IPS DF 6.9 (cell line): ENCODE data around the gene RPL32.

Source experiments
- DNase-seq: peaks from one replicate; pipeline ENCODE4 v3.0.0-alpha.2; 2013; ENCODE audit warnings: low read depth, low spot score
- H3K27ac ChIP-seq: one replicate; pipeline ENCODE4 v1.5.1; 2013; ENCODE audit warnings: low read length, control low read depth
- H3K27me3 ChIP-seq: 2 replicates; pipeline ENCODE4 v1.6.1; 2013; ENCODE audit warnings: mild to moderate bottlenecking, low read length; ENCODE audit not compliant: control insufficient read depth, insufficient read depth
- H3K36me3 ChIP-seq: 2 replicates; pipeline ENCODE4 v1.6.1; 2013; ENCODE audit warnings: low read length; ENCODE audit not compliant: control insufficient read depth, insufficient read depth
- H3K4me1 ChIP-seq: 2 replicates; pipeline ENCODE4 v1.6.1; 2013; ENCODE audit warnings: low read length; ENCODE audit not compliant: control insufficient read depth, insufficient read depth
- H3K4me3 ChIP-seq: 2 replicates; pipeline ENCODE4 v1.5.1; 2013; ENCODE audit warnings: mild to moderate bottlenecking, low read length
- H3K9me3 ChIP-seq: 2 replicates; pipeline ENCODE4 v1.6.1; 2013; ENCODE audit warnings: low read length, inconsistent platforms; ENCODE audit not compliant: control insufficient read depth, insufficient read depth
- WGBS: extraction: QIAGEN DNeasy Blood & Tissue Kit; methylation state at CpG from one replicate; pipeline ENCODE4 v1.1.7; 2013; ENCODE audit warnings: mixed read lengths, missing lambda C conversion rate; ENCODE audit not compliant: insufficient read length, insufficient coverage; 5-methylcytosine and 5-hydroxymethylcytosine counted together

RPL32 gene

DNA sequence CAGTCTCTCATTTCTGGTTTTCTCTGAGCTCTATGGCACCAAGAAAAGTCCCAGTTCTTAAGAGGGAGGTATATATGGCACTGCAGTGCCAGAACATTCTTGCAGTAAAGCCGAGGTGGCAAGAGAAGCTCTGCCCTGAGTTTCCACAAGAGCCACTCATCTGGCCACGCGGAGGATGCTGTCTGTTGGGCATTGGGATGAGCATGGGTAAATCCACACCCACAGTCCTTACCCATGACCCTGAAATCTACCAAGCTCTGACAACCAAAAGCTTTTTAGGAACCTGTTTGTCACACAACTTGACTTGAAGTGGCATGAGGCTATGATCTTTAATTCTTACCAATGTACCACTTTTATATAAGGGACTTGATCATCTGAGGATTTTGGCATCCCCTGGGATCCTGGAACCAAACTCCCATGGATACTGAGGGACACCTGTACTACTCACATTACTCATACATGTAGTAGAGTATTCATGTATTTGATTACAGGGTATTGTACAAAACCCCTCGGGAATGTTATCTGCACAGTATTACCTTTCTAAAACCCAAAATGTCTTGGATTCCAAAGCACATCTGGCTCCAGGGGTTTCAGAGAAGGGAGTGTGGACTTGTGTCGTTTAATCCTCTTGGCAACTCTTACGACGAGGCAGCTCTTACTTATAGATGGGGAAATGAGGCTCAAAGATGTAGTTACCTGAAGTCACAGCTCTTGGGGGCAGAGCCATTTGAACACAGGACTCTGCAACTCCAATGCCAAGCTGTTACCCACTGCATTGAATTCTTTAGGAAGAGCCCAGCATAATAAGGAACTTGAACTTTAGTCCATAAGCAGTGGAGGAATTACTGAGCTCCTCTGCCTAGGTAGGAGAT, 8.8 kb downstream of the RPL32 start:
- no peak overlapping the region for H3K27ac ChIP-seq
- no peaks in the 10 kb centered on the region for H3K27me3 ChIP-seq
- H3K36me3 ChIP-seq, result peaks cover 45% of the 10 kb centered on the region
- no peak overlapping the region for H3K4me3 ChIP-seq
- no CpG with 5 or more reads among the region's 7 CpGs for WGBS
- H3K9me3 ChIP-seq, result no peaks in the 10 kb centered on the region
- H3K4me1 ChIP-seq, result peaks cover 1% of the 10 kb centered on the region; the same call in 1 of the 2 replicates
- DNase-seq, result no peak

- Histone ChIP-seq H3K4me3 (no peak overlapping the region), H3K9me3 (no peaks in the 10 kb centered on the region), H3K4me1 (peaks cover 1% of the 10 kb centered on the region; the same call in 1 of the 2 replicates), H3K27ac (no peak overlapping the region), H3K27me3 (no peaks in the 10 kb centered on the region), H3K36me3 (peaks cover 40% of the 10 kb centered on the region)
- DNase-seq, result no peak
- no CpG with 5 or more reads among the region's 5 CpGs for WGBS
Observed at GRCh38 chr3:12831301-12831866, 10.0 kb downstream of the RPL32 start.

- Histone ChIP-seq H3K4me1 (peaks cover 1% of the 10 kb centered on the region; the same call in 1 of the 2 replicates), H3K9me3 (no peaks in the 10 kb centered on the region), H3K4me3 (no peak overlapping the region), H3K36me3 (peaks cover 34% of the 10 kb centered on the region), H3K27me3 (no peaks in the 10 kb centered on the region), H3K27ac (no peak overlapping the region)
- WGBS, result no CpG with 5 or more reads among the region's 4 CpGs
- no peak for DNase-seq
Observed at GRCh38 chr3:12830785-12831156, 10.6 kb downstream of the RPL32 start.

- DNase-seq, result no peak
- no peak overlapping the region for H3K4me3 ChIP-seq
- peaks cover 28% of the 10 kb centered on the region for H3K36me3 ChIP-seq
- no peak overlapping the region for H3K27ac ChIP-seq
- peaks cover 1% of the 10 kb centered on the region; the same call in 1 of the 2 replicates for H3K4me1 ChIP-seq
- no peaks in the 10 kb centered on the region for H3K9me3 ChIP-seq
- WGBS, result no CpG with 5 or more reads among the region's 17 CpGs
- no peaks in the 10 kb centered on the region for H3K27me3 ChIP-seq
Observed at GRCh38 chr3:12829886-12830784, 11.2 kb downstream of the RPL32 start.

DNA sequence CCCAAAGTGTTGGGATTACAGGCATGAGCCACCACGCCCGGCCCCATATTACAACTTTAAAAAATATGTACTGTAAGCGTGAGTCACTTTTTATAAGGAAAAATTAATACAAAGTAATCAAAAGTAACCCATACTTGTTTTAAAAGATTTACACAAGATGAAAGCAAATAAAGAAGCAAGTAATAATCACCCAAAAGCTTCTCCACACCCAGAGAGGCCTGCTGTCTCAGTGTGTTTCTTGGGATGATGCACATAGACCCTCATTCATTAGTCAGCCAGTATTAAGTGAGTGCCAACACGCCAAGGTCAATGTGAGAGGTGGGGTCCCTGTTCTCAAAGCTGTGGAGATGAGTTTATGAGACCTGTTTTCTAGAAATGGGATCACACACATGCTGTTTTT, 12.0 kb downstream of the RPL32 start:
- no peaks in the 10 kb centered on the region for H3K27me3 ChIP-seq
- no peak overlapping the region for H3K4me3 ChIP-seq
- no peaks in the 10 kb centered on the region for H3K9me3 ChIP-seq
- peaks cover 1% of the 10 kb centered on the region; the same call in 1 of the 2 replicates for H3K4me1 ChIP-seq
- H3K36me3 ChIP-seq, result peaks cover 21% of the 10 kb centered on the region; the same call in 1 of the 2 replicates
- WGBS, result no CpG with 5 or more reads among the region's 4 CpGs
- no peak for DNase-seq
- H3K27ac ChIP-seq, result no peak overlapping the region

DNA sequence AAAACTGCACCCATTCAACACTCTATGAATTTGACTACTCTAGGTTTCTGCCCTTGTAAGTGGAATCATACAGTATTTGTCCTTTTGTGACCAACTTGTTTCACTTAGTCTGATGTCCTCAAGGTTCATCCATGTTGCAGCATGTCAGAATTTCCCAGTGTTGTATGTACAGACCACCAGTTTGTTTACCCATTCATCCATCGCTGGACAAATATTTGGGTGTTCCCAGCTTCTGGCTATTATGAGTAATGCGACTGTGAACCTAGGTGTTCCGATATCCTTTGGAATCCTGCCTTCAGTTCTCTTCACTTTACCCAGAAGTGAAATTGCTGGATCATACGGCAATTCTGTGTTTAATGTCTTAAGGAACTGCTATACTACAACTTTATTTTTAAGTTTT, 12.6 kb downstream of the RPL32 start:
- DNase-seq, result no peak
- no peak overlapping the region for H3K4me3 ChIP-seq
- H3K36me3 ChIP-seq, result peaks cover 17% of the 10 kb centered on the region; the same call in 1 of the 2 replicates
- H3K27ac ChIP-seq, result no peak overlapping the region
- WGBS, result no CpG with 5 or more reads among the region's 4 CpGs
- no peaks in the 10 kb centered on the region for H3K27me3 ChIP-seq
- no peaks in the 10 kb centered on the region for H3K9me3 ChIP-seq
- peaks cover 1% of the 10 kb centered on the region; the same call in 1 of the 2 replicates for H3K4me1 ChIP-seq

GRCh38 chr3:12825156-12825555, 16.2 kb downstream of the RPL32 start:
- Histone ChIP-seq H3K4me1 (no peaks in the 10 kb centered on the region; the same call in 1 of the 2 replicates), H3K9me3 (no peaks in the 10 kb centered on the region), H3K36me3 (0 out of 2 replicates have a peak, but pooled peaks cover 2% of the 10 kb centered on the region), H3K4me3 (no peak overlapping the region), H3K27me3 (no peaks in the 10 kb centered on the region), H3K27ac (no peak overlapping the region)
- no peak for DNase-seq
- WGBS, result no CpG with 5 or more reads among the region's 8 CpGs

DNA sequence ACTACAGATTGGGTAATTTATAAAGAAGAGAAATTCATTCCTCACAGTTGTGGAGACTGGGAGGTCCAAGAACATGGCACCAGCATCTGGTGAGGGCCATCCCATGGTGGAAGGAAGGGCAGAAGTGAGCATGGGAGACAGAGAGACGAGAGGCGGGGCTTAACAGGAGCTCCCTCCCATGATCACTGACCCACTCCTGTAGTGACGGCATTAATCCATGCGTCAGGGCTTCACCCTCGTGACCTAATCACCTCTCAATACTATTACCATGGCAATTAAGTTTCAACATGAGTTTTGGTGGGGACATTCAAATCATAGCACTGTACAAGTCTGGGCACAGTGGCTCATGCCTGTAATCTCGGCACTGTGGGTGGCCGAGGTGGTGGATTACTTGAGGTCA, 17.1 kb downstream of the RPL32 start:
- H3K36me3 ChIP-seq, result no peaks in the 10 kb centered on the region
- no peaks in the 10 kb centered on the region for H3K9me3 ChIP-seq
- no peak overlapping the region for H3K4me3 ChIP-seq
- no peak overlapping the region for H3K27ac ChIP-seq
- H3K4me1 ChIP-seq, result no peaks in the 10 kb centered on the region; the same call in 1 of the 2 replicates
- DNase-seq, result no peak
- no CpG with 5 or more reads among the region's 7 CpGs for WGBS
- no peaks in the 10 kb centered on the region for H3K27me3 ChIP-seq

DNA sequence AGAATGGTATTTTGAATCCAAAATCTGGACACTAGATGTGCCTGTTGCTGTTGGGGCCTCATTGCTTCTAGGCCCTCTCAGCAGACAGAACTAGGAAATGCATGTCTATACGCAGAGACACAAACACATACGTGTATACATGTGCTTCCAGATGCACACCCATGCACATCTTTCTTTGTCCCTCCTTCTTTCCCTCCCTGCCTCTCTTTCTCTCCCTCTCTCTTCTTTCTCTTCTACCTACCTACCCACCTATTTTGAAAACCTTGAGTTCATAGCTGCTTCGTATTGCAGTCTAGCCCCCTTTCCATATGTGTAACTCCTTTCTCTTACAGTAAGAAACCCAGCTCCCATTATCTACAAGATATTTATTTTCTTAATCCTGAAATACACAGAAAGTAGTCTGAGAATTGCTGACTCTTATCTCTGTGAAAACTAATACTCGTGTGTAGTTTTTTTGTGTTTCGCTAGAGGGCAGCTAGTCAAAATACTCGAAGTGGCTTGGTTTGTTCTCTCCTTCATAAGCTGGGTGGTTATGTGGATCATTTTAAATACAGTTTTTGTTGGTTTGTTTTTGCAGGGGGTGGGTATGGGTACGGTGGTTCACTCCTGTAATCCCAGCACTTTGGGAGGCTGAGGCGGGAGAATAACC, 18.5 kb downstream of the RPL32 start:
- Histone ChIP-seq H3K4me1 (no peaks in the 10 kb centered on the region; the same call in 1 of the 2 replicates), H3K4me3 (no peak overlapping the region), H3K9me3 (no peaks in the 10 kb centered on the region), H3K27me3 (no peaks in the 10 kb centered on the region), H3K27ac (no peak overlapping the region), H3K36me3 (no peaks in the 10 kb centered on the region; the same call in 1 of the 2 replicates)
- no CpG with 5 or more reads among the region's 8 CpGs for WGBS
- no peak for DNase-seq
